ENCODE results near the gene ITGA4.

Gene ITGA4

DNA sequence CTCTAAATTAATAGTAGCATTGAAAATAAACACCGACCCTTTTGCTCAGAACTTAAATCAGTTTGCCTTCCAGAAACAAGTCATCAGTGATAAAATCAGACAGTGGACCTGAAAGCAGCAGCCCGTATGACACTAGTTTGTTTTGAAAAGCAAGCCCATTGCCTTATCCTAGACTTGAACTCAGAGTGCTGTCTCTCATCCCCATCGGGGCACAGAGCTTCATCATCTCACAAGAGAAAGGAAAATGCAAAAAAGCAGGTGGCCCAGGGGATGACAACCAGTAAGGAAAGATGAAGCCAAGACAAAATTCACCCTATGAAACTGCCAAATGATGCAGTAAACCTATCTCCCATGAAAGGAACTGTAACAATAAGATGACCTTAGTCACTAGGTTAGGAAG lies 128.5 kb downstream of the ITGA4 start:
- no peak overlapping the region for H3K9ac ChIP-seq (ENCODE audit: low read depth, low read length, poor library complexity, severe bottlenecking)
- no peak overlapping the region for H2AFZ ChIP-seq (ENCODE audit: low read length)
- H3K4me3 ChIP-seq (ENCODE audit: low read length, poor library complexity, severe bottlenecking), result no peak overlapping the region
- no peaks in the 10 kb centered on the region for H3K9me3 ChIP-seq (ENCODE audit: insufficient read depth, low read depth, low read length)
- H3K9me2 ChIP-seq (replicated peaks; ENCODE audit: low read depth, low read length), result no peaks in the 10 kb centered on the region
- H3K4me2 ChIP-seq (ENCODE audit: low read depth, low read length, poor library complexity, severe bottlenecking), result peak overlapping the region; percentile 58
- no peaks in the 10 kb centered on the region for H3K27me3 ChIP-seq (ENCODE audit: insufficient read depth, low read length, poor library complexity, severe bottlenecking)
- H4K20me1 ChIP-seq (ENCODE audit: insufficient read depth, low read length, poor library complexity, severe bottlenecking), result no peaks in the 10 kb centered on the region
- H3K79me2 ChIP-seq (ENCODE audit: insufficient read depth, low read length), result no peaks in the 10 kb centered on the region
- H3F3A ChIP-seq (ENCODE audit: low read depth), result no peaks in the 10 kb centered on the region
- peaks cover 24% of the 10 kb centered on the region for H3K4me1 ChIP-seq (ENCODE audit: insufficient read depth, low read length, poor library complexity, severe bottlenecking)
- TF ChIP-seq EZH2phosphoT487 (IDR thresholded peaks at IDR 0.05; ENCODE audit: borderline replicate concordance), result no peak
- TF ChIP-seq, protein P1, sequence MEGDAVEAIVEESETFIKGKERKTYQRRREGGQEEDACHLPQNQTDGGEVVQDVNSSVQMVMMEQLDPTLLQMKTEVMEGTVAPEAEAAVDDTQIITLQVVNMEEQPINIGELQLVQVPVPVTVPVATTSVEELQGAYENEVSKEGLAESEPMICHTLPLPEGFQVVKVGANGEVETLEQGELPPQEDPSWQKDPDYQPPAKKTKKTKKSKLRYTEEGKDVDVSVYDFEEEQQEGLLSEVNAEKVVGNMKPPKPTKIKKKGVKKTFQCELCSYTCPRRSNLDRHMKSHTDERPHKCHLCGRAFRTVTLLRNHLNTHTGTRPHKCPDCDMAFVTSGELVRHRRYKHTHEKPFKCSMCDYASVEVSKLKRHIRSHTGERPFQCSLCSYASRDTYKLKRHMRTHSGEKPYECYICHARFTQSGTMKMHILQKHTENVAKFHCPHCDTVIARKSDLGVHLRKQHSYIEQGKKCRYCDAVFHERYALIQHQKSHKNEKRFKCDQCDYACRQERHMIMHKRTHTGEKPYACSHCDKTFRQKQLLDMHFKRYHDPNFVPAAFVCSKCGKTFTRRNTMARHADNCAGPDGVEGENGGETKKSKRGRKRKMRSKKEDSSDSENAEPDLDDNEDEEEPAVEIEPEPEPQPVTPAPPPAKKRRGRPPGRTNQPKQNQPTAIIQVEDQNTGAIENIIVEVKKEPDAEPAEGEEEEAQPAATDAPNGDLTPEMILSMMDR (conservative IDR thresholded peaks at IDR 0.05; ENCODE audit: low read length), result no peak
- H3K36me3 ChIP-seq (ENCODE audit: insufficient read depth, low read length), result no peaks in the 10 kb centered on the region
